ENCODE results near the gene DOCK9. TPM values are rescaled to one million over a fixed set of nuclear protein-coding genes. Genes with fewer than 3 reads are reported as not detected.

The DOCK9 gene
- polyA plus RNA-seq, 3 donors = 0.01 TPM; not detected in 2

- no peak overlapping the region for H3K27ac ChIP-seq (ENCODE audit: low read depth in 1 of 2, low read length in 2 of 2)
- Mint-ChIP-seq H3K4me3 (no peak overlapping the region), H3K36me3 (no peaks in the 10 kb centered on the region), H3K9me3 (no peaks in the 10 kb centered on the region), H3K4me1 (peaks cover 8% of the 10 kb centered on the region), H3K27ac (no peak overlapping the region), H3K27me3 (ENCODE audit: low read depth in 3 of 3) (peaks cover 0 to 5% (median 3%) of the 10 kb centered on the region in 3 donors)
- TF ChIP-seq CTCF (IDR thresholded peaks at IDR 0.05) = no peak
- H3K4me1 ChIP-seq (ENCODE audit: control insufficient read depth in 1 of 2, insufficient read depth in 2 of 2, low read length in 2 of 2) = peaks cover 3 to 4% of the 10 kb centered on the region in 2 donors
- no peaks in the 10 kb centered on the region for H3K9me3 ChIP-seq (replicated peaks in 1 of 2; ENCODE audit: control insufficient read depth in 1 of 2, insufficient read depth in 1 of 2, low read length in 2 of 2)
- no peaks in the 10 kb centered on the region for H3K36me3 ChIP-seq (replicated peaks in 1 of 2; ENCODE audit: control insufficient read depth in 1 of 2, insufficient read depth in 2 of 2, low read length in 2 of 2)
- intact Hi-C loops (cut with micrococcal nuclease) = no loop called here
- H3K4me2 ChIP-seq (replicated peaks; ENCODE audit: extremely low read depth, low read length, poor library complexity, severe bottlenecking) = no peak overlapping the region
- no peaks in the 10 kb centered on the region for H3K79me2 ChIP-seq (ENCODE audit: insufficient read depth, low read length)
- no peak overlapping the region for H3K4me3 ChIP-seq (replicated peaks in 1 of 3; ENCODE audit: low read depth in 2 of 3, low read length in 3 of 3)
- H3K9ac ChIP-seq (ENCODE audit: insufficient read depth, low read length, poor library complexity, severe bottlenecking) = no peak overlapping the region
- 0% methylated on average over 1 of the region's 4 CpGs for WGBS (ENCODE audit: insufficient coverage)
- H3K27me3 ChIP-seq (ENCODE audit: control insufficient read depth in 2 of 2, insufficient read depth in 2 of 2, low read length in 2 of 2) = peaks cover 0 to 1% of the 10 kb centered on the region in 2 donors
- DNase-seq = no peak
- H4K20me1 ChIP-seq (ENCODE audit: insufficient read depth, low read length) = no peaks in the 10 kb centered on the region
- no peak overlapping the region for H2AFZ ChIP-seq (ENCODE audit: insufficient read depth, low read depth, low read length, poor library complexity, severe bottlenecking)
Observed at GRCh38 chr13:98918771-98919170, 59.1 kb downstream of the DOCK9 start.

- no peak overlapping the region for H3K9ac ChIP-seq (ENCODE audit: insufficient read depth, low read length, poor library complexity, severe bottlenecking)
- peaks cover 0 to 3% of the 10 kb centered on the region in 2 donors for H3K27me3 ChIP-seq (ENCODE audit: control insufficient read depth in 2 of 2, insufficient read depth in 2 of 2, low read length in 2 of 2)
- no CpG with 5 or more reads among the region's 1 CpG for WGBS (ENCODE audit: insufficient coverage)
- no peak overlapping the region for H3K4me2 ChIP-seq (replicated peaks; ENCODE audit: extremely low read depth, low read length, poor library complexity, severe bottlenecking)
- H3K4me3 ChIP-seq (replicated peaks in 1 of 3; ENCODE audit: low read depth in 2 of 3, low read length in 3 of 3) = no peak overlapping the region
- H3K79me2 ChIP-seq (ENCODE audit: insufficient read depth, low read length) = no peaks in the 10 kb centered on the region
- intact Hi-C loops (cut with micrococcal nuclease) = no loop called here
- Mint-ChIP-seq H3K27me3 (ENCODE audit: low read depth in 3 of 3) (peaks cover 0 to 8% (median 3%) of the 10 kb centered on the region in 3 donors), H3K36me3 (no peaks in the 10 kb centered on the region), H3K4me1 (peaks cover 10% of the 10 kb centered on the region), H3K4me3 (no peak overlapping the region), H3K27ac (no peak overlapping the region), H3K9me3 (no peaks in the 10 kb centered on the region)
- no peak overlapping the region for H3K27ac ChIP-seq (ENCODE audit: low read depth in 1 of 2, low read length in 2 of 2)
- H4K20me1 ChIP-seq (ENCODE audit: insufficient read depth, low read length) = no peaks in the 10 kb centered on the region
- H3K4me1 ChIP-seq (ENCODE audit: control insufficient read depth in 1 of 2, insufficient read depth in 2 of 2, low read length in 2 of 2) = peaks cover 3 to 4% of the 10 kb centered on the region in 2 donors
- TF ChIP-seq CTCF (IDR thresholded peaks at IDR 0.05) = no peak
- H3K9me3 ChIP-seq (replicated peaks in 1 of 2; ENCODE audit: control insufficient read depth in 1 of 2, insufficient read depth in 1 of 2, low read length in 2 of 2) = no peaks in the 10 kb centered on the region
- DNase-seq = no peak
- H3K36me3 ChIP-seq (replicated peaks in 1 of 2; ENCODE audit: control insufficient read depth in 1 of 2, insufficient read depth in 2 of 2, low read length in 2 of 2) = no peaks in the 10 kb centered on the region
- H2AFZ ChIP-seq (ENCODE audit: insufficient read depth, low read depth, low read length, poor library complexity, severe bottlenecking) = no peak overlapping the region
Observed at GRCh38 chr13:98917116-98917515, 60.7 kb downstream of the DOCK9 start.

Measured in CD14-positive monocyte (primary cell).